Peyer's patch (tissue), 4 donors: Measurements from ENCODE around the gene FAM8A1.

Experiments
- CTCF ChIP-seq, 6 experiments: fragments of 450-650 bp in 4 of 6; fragments of 200-600 bp in 2 of 6; sonication (generic) in 1 of 6; IDR thresholded peaks; one replicate each; pipeline ENCODE4 v1.5.1; 2017 to 2019; ENCODE audit warnings: antibody characterized with exemption in 6 of 6, mild to moderate bottlenecking in 3 of 6, moderate library complexity in 1 of 6
- POLR2A ChIP-seq, 2 donors: fragments of 450-650 bp; IDR thresholded peaks; one replicate each; pipeline ENCODE4 v1.5.1; 2017; ENCODE audit warnings: antibody characterized with exemption in 2 of 2, mild to moderate bottlenecking in 2 of 2, moderate library complexity in 2 of 2

GRCh38 chr6:17650656-17651309 is 50.7 kb downstream of the FAM8A1 start:
- no peak for TF ChIP-seq CTCF (IDR thresholded peaks at IDR 0.05)
- TF ChIP-seq POLR2A (IDR thresholded peaks at IDR 0.05) = no peak
